HL-60/S4 treated with retinoic acid at 250 ng/mL for 4 days and 3 days (cell line): Measurements from ENCODE around the gene EGLN1.

ENCODE experiments used
- in situ Hi-C: fragments of 300-500 bp; cut with MboI; formaldehyde crosslinking; loops from 2 replicates; pipeline ENCODE4 v1.7.0; 2022; ENCODE audit warnings: low sequenced_read_pairs

Gene EGLN1

DNA sequence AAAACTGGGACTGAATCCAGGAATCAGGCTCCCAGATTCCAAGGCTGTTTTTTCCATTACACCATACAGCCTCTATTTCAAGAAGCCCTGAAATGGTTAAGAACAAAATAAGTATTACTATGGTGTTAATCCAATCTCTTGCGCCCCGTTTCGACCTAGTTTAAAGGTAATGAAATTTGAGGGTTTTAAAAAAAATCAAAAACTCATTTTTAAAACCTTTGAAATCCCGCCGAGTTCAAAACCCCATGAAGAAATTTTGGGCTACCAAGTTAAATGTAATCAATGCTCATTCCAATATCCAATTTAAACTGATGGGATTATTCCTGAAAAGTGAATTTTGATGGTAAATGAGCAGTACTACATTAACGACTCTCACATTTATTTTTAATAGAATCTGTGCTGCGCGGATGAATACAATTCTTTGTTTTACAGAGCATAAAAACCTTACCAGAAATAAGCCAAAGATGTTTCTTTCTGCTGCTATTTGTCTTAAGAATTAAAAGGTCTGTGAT, 767 bp upstream of the EGLN1 start:
- in situ Hi-C loops = no loop called here

DNA sequence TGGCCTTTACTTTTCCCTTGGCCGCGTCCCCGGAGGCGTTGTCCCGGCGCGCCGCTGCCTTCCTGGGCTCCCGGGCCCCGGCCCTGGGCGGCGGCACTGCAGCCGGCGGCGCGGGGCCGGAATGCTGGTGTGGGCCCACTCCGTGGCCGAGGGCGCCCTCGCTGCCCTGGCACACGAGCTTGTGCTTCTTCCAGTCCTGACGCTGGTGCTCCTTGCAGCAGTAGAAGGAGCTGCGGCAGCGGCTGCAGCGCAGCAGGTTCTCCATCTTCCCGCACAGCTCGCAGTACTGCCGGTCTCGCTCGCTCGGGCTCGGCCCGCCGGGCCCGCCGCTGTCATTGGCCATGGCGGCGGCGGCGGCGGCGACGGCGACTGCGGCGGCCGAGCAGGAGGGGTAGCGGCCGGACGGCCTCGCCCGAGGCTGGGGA, 529 bp downstream of the EGLN1 start:
- in situ Hi-C loops = no loop called here

DNA sequence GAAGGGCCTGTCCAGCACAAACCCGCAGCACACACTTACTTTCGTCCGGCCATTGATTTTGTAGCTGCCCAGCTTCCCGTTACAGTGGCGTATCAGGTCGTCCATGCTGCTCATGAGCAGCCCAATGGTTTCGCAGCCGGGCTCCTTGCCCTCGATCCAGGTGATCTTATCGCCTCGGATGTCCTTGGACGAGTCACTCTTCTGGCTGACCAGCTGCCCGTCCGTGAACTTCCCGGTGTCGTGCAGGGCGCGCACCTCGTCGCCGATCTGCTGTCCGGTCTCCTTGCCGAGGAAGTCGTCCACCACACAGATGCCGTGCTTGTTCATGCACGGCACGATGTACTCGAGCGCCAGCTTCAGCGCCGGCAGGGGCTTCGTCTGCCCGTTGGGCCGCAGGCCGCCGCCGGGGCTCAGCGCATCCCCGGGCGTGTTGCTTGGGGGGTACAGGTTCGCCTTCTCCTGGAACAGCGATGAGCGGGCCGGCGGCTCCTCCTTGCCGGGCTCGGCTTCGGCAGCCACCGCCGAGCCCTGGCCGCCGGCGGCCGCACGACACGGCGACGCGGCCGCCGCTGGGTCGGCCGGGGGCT, 1.0 kb downstream of the EGLN1 start:
- in situ Hi-C loops = no loop called here

DNA sequence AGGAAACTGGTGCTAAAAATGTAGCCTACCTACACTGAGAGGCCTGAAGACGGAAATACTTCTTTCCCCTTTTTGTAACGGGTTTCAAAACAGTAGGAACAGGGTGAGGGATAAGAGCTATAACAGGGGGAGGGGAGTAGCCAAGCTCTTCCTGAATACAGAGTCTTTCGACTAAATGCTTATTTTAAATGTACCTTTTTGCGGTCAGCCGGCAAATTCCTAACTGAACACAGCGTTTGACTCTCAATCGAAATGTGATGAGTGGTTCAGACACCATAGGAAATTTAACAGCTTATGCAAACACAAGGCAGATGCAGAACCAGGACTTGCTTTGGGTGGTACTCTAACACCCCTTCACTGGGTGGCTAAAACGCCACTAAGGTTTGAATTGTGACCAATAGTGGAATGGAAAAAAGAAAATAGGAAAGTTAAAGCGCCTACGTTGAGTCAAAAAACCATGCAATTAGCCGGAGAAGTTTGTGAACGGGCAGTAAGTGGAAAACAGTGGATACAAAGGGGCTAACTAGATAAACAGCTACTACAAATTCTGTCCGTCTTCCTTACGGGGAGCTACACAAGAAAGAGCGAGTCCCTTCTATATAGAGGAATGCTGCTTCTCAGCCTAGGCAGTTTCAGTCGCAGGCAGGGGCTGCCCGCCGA, 1.7 kb downstream of the EGLN1 start:
- in situ Hi-C loops = no loop called here

DNA sequence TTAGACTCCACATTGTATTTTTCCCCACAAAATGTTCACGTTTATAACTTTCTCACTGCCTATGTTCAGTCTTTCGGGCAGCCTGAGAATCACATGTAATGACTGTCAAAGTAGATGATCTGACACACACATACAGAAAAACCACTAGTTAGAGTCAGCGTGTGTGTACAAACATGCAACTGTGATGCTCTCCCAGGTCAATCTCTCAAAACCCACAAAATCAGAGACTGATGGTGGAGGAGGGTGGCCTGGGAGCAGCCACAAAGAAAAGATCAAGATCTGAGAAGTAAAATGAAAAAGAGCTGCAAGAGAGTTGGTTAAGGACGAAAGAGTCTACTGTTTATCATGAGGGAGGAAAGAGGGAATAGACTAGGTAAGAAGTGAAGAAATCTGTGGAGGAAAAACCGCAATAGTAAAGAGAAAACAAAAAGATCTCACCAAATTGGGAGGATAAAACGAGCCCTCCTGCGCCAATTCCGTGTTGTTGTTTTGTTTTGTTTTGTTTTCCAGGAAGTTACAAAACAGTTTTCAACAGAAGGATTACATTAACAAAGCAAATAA, 2.3 kb downstream of the EGLN1 start:
- in situ Hi-C loops = loop anchor here (10.0 kb wide), 1 partner anchor 55 kb away; no protein-coding TSS in a partner anchor

DNA sequence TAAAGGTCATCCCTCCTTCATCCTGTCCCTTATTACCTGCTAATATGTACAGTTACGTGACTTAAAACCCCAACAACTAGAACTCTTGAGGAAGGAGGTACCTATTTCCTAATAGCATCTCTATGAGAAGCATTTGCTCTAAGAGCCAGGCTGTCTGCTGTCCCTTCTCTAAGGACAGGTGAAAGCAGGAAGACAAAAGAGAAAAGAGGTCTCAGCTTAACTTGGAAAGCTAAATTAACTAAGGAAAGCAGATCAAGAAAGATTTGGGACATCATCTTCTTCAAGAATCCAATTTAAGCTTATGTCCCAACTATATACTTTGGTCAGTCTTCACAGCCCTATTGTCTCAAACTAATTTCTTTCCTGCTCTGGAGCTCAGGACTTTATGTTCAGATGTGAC, 2.9 kb downstream of the EGLN1 start:
- in situ Hi-C loops = loop anchor here (10.0 kb wide), 1 partner anchor 54 kb away; no protein-coding TSS in a partner anchor

DNA sequence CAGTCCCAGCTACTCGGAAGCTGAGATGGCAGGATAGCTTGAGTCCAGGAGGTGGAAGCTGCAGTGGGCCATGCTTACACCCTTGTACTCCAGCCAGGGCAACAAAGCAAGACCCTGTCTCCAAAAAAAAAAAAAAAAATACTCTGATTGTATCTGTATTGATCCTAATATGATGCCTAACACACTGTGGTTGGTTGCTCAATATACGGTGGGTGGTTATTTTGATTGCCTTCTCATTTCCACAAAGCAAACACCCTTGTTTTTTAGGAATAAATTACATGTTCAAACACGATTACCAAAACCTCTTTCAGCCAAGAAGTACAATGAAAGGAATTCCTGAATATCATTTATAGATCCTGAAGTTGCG, 3.4 kb downstream of the EGLN1 start:
- in situ Hi-C loops = loop anchor here (10.0 kb wide), 1 partner anchor 54 kb away; no protein-coding TSS in a partner anchor

DNA sequence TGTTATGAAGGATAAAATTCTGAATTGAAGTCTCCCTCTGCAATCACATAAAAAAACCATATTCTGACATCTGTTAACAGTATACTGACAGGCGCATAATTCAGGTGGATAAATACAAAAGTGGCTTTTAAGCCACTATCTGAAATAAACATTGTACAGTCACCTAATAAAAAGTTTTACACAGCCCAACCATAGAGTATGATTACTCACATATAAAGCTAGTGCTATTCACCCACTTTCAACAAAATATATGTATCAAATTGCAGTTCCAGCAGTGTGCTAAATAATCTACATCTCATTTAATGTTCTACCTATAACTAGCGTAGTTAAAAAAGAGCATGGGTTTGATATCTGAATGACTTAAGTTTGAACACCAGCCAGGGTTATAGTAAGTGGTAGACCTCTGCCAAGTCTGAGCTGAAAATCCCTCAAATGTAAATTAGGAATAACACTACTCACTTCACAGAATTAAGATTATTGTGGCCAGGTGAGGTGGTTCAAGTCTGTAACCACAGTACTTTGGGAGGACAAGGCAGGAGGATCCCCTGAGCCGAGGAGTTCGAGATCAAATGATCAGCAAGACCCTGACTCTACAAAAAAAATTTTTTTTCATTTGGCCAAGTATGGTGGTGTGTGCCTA, 3.9 kb downstream of the EGLN1 start:
- in situ Hi-C loops = loop anchor here (10.0 kb wide), 1 partner anchor 53 kb away; no protein-coding TSS in a partner anchor

DNA sequence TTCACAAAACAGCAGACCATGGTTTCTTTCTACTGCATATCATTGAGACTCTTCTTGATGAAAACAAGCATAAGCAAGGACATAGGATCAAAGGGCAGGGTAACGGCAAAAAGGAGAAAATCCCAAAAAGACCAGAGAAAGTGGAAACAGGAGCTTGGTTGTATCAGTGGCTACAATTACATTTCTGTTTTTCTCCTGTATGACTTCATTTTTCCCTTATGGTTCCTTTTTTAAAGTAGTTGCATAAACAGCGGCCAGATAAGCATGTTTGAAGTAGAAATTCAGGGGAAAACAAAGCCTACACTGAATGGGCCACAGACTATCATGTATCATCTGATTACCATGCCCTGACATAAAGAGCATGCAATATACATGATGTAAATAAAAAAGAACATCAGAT, 4.6 kb downstream of the EGLN1 start:
- in situ Hi-C loops = loop anchor here (10.0 kb wide), 1 partner anchor 53 kb away; no protein-coding TSS in a partner anchor

DNA sequence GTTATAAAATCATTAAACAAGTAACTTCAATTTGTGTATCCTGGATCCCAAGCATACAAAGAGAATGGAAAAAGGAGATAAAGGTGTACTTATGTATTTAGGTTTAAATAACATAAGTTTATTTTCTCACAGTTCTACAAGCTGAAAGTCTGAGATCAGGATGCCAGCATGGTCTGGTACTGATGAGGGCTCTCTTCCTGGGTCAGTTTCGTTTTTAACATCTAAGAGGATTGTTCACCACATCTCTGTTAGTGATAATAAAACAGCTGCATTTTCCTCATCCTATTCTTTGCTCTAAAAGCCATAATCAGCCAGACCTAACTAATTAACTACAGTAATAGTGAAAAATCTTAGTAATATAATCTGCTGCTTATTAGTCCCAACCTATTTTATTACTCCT, 5.2 kb downstream of the EGLN1 start:
- in situ Hi-C loops = loop anchor here (10.0 kb wide), 1 partner anchor 52 kb away; no protein-coding TSS in a partner anchor

DNA sequence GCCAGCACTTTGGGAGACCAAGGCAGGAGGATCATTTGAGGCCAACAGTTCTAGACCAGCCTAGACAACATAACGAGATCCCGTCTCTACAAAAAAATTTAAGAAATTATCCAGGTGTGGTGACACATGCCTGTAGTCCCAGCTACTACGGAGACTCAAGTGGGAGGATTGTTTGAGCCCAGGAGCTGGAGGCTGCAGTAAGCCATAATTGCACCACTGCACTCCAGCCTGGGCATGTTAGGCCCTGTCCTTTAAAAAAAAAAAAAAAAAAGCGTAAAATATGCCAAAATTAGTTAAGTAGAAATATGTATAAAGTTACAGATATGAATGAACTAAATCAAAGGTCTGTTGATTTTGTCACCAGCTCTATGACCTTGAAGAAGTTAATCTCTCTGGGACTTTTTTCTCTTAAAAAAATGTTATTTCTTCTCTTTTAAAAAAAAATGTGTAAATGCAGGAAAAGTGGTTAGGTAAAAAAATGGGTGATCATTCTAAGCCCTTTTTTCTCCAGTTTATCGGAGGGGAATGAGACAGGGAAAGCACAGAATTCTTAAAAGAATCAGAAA, 7.0 kb downstream of the EGLN1 start:
- in situ Hi-C loops = loop anchor here (10.0 kb wide), 1 partner anchor 50 kb away; no protein-coding TSS in a partner anchor

DNA sequence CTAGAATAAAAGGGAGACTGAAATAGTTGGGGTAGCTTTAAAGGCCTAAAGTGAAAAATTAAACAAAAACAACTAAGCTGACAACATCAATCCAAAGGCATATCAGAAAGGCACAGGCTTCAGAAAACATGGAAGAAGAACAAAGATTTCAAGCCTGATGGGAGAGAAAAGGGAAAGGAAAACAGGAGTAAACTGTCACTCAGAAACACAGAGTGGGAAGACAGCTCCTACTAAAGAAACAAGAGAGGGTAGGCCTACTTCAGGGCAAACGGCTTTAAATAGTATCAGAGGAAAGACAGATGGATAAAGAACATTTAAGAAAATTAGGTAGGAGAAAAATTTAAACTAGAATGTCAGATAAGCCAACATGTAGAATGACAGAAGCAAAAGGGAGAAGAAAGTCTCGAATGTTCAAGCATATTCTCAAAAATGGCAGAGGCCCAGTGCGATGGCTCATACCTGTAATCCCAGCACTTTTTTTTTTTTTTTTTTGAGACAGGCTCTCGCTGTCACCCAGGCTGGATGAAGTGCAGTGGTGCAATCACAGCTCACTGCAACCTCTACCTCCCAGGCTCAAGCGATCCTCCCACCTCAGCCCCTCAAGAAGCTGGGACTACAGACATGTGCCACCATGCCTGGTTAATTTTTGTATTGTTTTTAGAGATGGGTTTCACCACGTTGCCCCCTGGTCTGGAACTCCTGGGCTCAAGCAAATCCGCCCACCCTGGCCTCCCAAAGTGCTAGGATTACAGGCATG, 7.6 kb downstream of the EGLN1 start:
- in situ Hi-C loops = loop anchor here (10.0 kb wide), 1 partner anchor 50 kb away; no protein-coding TSS in a partner anchor

DNA sequence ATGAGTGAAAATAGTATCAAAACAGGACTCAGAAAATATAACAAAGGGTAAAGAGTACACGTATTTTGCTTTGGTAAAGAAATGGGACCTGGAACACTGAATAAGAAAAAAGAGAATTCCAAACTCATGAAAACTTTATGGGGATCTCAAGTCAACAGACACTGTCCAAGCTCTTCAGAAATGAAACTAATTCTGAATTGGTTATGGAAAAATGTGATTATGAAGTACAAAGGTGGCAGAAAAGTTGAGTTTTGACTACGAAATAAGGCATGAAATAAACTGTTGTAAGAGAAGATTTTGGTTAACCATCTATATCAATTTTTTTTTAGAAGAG, 8.4 kb downstream of the EGLN1 start:
- in situ Hi-C loops = loop anchor here (10.0 kb wide), 1 partner anchor 49 kb away; no protein-coding TSS in a partner anchor

DNA sequence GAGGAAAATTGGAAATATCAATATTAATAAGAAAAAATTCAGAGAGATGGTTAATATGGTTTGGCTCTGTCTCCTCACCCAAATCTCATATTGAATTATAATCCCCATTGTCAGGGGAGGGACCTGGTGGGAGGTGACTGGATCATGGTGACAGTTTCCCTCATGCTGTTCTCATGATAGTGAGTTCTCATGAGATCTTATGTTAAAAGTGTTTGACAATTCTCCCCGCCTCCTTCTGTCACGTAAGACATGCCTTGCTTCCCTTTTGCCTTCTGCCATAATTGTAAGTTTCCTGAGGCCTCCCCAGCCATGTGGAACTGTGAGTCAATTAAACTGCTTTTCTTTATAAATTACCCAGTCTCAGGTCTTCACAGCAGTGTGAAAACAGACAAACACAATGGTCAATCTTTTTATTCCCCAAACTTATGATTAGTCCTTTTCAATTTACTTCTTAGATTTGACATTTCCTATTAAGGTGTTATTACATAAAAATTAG, 11.0 kb downstream of the EGLN1 start:
- in situ Hi-C loops = loop anchor here (10.0 kb wide), 1 partner anchor 46 kb away; no protein-coding TSS in a partner anchor

DNA sequence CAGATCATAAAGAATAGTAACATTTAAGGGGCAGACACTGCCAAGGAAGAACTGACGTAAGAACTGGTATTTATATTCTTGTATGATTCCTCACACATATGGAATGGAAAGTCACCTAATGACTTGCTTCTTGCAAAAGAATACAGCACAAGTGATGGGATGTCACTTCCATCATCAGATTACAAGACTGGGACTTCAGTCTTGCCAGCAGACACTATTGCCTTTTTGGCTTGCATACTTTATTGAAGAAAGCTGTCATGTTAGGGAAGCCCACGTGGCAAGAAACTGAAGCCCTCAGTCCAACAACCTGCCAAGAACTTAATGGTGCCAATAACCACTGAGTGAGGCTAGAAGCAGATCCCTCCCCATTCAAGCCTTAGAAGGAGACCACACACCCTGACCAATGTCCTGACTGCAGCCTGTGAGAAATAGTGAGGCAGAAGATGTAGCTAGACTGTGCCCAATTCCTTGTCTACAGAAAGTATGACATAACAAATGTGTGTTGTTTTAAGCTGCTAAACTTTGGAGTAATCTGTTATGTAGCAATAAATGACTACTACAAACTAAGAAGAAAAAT, 12.0 kb downstream of the EGLN1 start:
- in situ Hi-C loops = loop anchor here (10.0 kb wide), 1 partner anchor 45 kb away; no protein-coding TSS in a partner anchor

DNA sequence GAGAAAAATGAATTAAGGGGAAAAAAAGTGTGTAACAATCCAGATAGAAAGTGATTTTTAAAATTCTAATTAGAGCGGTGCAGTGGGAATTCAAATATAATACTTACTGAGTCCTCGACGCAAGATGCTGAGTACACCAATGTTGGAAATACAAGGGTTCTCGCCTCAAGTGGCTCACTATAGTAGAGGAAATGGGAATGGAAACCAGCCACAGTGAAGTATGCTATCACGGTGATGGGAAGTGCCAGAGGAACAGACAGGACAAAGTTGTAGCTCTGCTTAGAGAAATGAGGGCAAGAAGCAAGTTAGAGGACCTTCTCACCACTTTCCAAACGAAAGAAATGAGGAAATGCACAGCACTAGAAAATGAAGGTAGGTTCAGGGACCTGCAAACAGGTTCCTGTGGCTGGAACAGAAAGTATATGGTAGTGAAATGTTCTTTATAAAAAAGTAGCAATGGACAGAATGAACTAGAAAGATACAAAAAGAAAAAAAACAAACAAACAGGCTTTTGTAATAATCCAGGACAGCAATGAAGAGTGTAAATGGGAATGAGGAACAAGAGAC, 13.5 kb downstream of the EGLN1 start:
- in situ Hi-C loops = no loop called here

DNA sequence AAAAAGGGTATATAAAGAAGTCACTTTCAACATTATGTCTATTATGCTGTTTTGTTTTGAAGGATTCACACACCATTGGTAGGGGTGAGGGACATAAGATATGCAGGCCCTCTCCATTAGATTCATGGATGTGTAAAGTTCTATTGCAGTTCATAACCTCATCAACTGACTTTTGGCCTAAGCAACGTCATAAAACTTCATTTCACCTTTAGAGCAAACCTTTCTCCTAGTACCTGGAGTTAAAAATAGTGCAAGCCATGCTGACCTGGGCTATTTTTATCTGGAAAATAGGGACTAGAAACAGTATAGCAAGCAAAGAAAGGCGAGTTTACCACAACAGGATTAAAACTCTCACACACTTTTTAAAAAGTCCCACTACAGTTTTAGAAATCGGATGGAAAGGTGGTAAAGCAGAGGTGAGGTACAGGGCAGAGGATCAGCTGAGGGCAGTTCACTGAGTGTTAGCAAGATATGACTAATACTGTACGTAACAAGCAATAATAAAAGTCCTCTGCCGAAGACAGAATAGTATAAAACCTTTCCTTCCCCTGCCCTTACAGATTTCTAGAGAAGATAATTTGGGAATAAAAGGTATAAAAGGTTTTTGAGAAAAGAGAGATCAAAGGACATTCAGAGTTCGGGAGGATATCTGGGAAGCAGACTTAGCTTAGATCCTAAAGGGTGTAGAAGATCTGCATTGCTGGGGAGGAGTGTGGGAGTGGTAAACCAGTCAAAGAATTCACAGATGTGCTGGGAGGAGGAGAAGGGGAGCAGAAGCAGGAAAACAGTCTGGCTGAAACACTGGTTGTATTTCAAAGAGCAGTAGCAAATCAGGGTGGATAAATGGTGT, 14.3 kb downstream of the EGLN1 start:
- in situ Hi-C loops = no loop called here

DNA sequence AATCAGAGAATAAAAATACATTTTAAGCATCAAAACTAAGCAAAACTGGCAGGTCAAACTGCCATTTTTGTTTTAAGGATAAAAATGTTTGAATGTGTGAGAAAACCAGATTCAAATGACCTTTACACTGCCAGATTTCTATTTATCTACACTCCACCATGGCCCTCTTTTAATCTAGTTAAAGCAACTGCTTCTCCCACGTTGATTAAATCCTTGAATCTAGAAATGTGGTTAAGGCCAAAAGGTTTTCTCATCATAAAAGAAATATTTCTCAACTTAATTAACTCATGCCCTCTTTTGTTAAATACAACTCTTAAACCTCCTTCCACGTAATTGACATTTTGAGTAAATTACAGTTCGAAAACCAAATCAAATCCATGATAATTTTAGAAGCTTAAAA, 15.0 kb downstream of the EGLN1 start:
- in situ Hi-C loops = no loop called here
